Esophagus muscularis mucosa (tissue), 4 donors: ENCODE measurements around the gene PRAMEF11. TPM values are rescaled to one million over a fixed set of nuclear protein-coding genes. Genes with fewer than 3 reads are reported as not detected.
"Not testable (repeated sequence)": the region's sequence is repeated elsewhere in the genome, so short reads cannot be mapped to it uniquely, and the experiment has no call there.

Source experiments
- DNase-seq: peaks from one replicate; pipeline ENCODE4 v3.0.0-alpha.2; 2017; ENCODE audit errors: extremely low spot score
- H3K27ac ChIP-seq, 4 donors: fragments of 200-600 bp; sonication (generic); replicated peaks in 1 of 4; 1 replicate in 3 of 4; 2 replicates in 1 of 4; pipeline ENCODE4 v1.5.1; 2016 to 2019; ENCODE audit warnings: mild to moderate bottlenecking in 1 of 4
- H3K27me3 ChIP-seq, 4 donors: fragments of 200-600 bp; sonication (generic); one replicate each; pipeline versions ENCODE4 v1.5.1 to v1.6.0; 2016 to 2019
- H3K36me3 ChIP-seq, 4 donors: fragments of 200-600 bp; sonication (generic); one replicate each; pipeline ENCODE4 v1.5.1; 2016 to 2019
- H3K4me1 ChIP-seq, 4 donors: fragments of 200-600 bp; sonication (generic); one replicate each; pipeline ENCODE4 v1.5.1; 2016 to 2019
- H3K4me3 ChIP-seq, 4 donors: fragments of 200-600 bp; sonication (generic); 1 replicate in 2 of 4; 2 replicates in 2 of 4; pipeline ENCODE4 v1.5.1; 2016 to 2019; ENCODE audit warnings: mild to moderate bottlenecking in 4 of 4, moderate library complexity in 1 of 4
- H3K9me3 ChIP-seq, 4 donors: fragments of 200-600 bp; sonication (generic); 1 replicate in 3 of 4; 2 replicates in 1 of 4; pipeline ENCODE4 v1.5.1; 2016 to 2019
- CTCF ChIP-seq, 3 experiments: fragments of 200-600 bp in 2 of 3; fragments of 450-650 bp in 1 of 3; sonication (generic) in 2 of 3; IDR thresholded peaks; one replicate each; pipeline ENCODE4 v1.5.1; 2017 to 2019; ENCODE audit warnings: antibody characterized with exemption in 3 of 3, mild to moderate bottlenecking in 2 of 3, moderate library complexity in 1 of 3
- EP300 ChIP-seq: sonication (generic); formaldehyde crosslinking; IDR thresholded peaks from one replicate; pipeline ENCODE4 v1.6.1; 2017; ENCODE audit warnings: antibody characterized with exemption
- POLR2A ChIP-seq: fragments of 450-650 bp; IDR thresholded peaks from one replicate; pipeline ENCODE4 v1.6.1; 2017; ENCODE audit warnings: antibody characterized with exemption, moderate library complexity, mild to moderate bottlenecking, low read depth
- WGBS: methylation state at CpG from one replicate; pipeline ENCODE4 v1.1.5; 2018; 5-methylcytosine and 5-hydroxymethylcytosine counted together
- intact Hi-C: fragments of 100-400 bp; cut with DNase I; formaldehyde crosslinking; loops from one replicate; pipeline ENCODE4 v1.15.1; 2023
- total RNA-seq, 4 donors: library from RNA; depleted of rRNA; stranded (reverse); fragments of >200 nt; gene quantifications; one replicate each; pipeline versions ENCODE4 v1.1.0 to v1.2.1, GENCODE V29; 2016

PRAMEF11 gene
- total RNA-seq, result not detected

GRCh38 chr1:12831310-12831709 is at the start of gene PRAMEF11:
Gene PRAMEF11 (minus strand): TSS chr1:12831410. CDS start chr1:12828789, 2,621 bp downstream.
- H3K4me1 ChIP-seq, H3K9me3 ChIP-seq, H3K27me3 ChIP-seq, H3K27ac ChIP-seq, H3K36me3 ChIP-seq, DNase-seq, intact Hi-C loops, H3K4me3 ChIP-seq: not testable (repeated sequence)
- WGBS, result 61% methylated on average over 3 of the region's 3 CpGs

GRCh38 chr1:12878453-12878852 is 47.2 kb upstream of the PRAMEF11 start:
- H3K9me3 ChIP-seq, intact Hi-C loops: not testable (repeated sequence)
- WGBS, result 93% methylated on average over 2 of the region's 4 CpGs

GRCh38 chr1:12863131-12863880 is 32.1 kb upstream of the PRAMEF11 start:
- WGBS, result 75% methylated on average over 1 of the region's 7 CpGs
- intact Hi-C loops, H3K4me1 ChIP-seq, H3K9me3 ChIP-seq, H3K4me3 ChIP-seq, H3K36me3 ChIP-seq, H3K27me3 ChIP-seq, H3K27ac ChIP-seq: not testable (repeated sequence)
- DNase-seq, result peak; percentile 26

More at GRCh38 chr1:12878453-12878852, 47.2 kb upstream of the PRAMEF11 start:
- H3K27ac ChIP-seq, H3K36me3 ChIP-seq, H3K4me1 ChIP-seq, H3K27me3 ChIP-seq, H3K4me3 ChIP-seq, DNase-seq: not testable (repeated sequence)

GRCh38 chr1:12856786-12857185 is 25.6 kb upstream of the PRAMEF11 start, which contains the start of gene PRAMEF2:
Gene PRAMEF2 (plus strand): TSS chr1:12857086. CDS start chr1:12859010, 1,924 bp downstream.
- H3K27ac ChIP-seq, H3K36me3 ChIP-seq, DNase-seq, H3K4me3 ChIP-seq, H3K4me1 ChIP-seq, H3K27me3 ChIP-seq, H3K9me3 ChIP-seq, intact Hi-C loops: not testable (repeated sequence)
- WGBS, result 67% methylated on average over 2 of the region's 2 CpGs

- DNase-seq, result no peak
- TF ChIP-seq CTCF (IDR thresholded peaks at IDR 0.05) (no peak), EP300 (no peak), POLR2A (no peak)
- peaks cover 0 to 5% (median 0%) of the 10 kb centered on the region in 4 donors for H3K27me3 ChIP-seq
- no peak overlapping the region for H3K4me3 ChIP-seq
- H3K4me1 ChIP-seq, result no peaks in the 10 kb centered on the region
- intact Hi-C loops, result no loop called here
- no peaks in the 10 kb centered on the region for H3K36me3 ChIP-seq
- no peaks in the 10 kb centered on the region for H3K9me3 ChIP-seq
- no peak overlapping the region for H3K27ac ChIP-seq
- 61% methylated on average over 4 of the region's 4 CpGs for WGBS
These were observed 20.6 kb upstream of the PRAMEF11 start for GRCh38 chr1:12851779-12852178.

- DNase-seq, H3K27ac ChIP-seq, H3K36me3 ChIP-seq, H3K4me1 ChIP-seq, H3K27me3 ChIP-seq, H3K4me3 ChIP-seq, H3K9me3 ChIP-seq, intact Hi-C loops: not testable (repeated sequence)
- WGBS, result 88% methylated on average over 7 of the region's 7 CpGs
These were observed 17.4 kb upstream of the PRAMEF11 start, which contains the start of gene HNRNPCL1 for GRCh38 chr1:12848620-12849019. Gene HNRNPCL1 (minus strand): TSS chr1:12848720. CDS start chr1:12848289, 431 bp downstream.

GRCh38 chr1:12833251-12833650 is 2.0 kb upstream of the PRAMEF11 start:
- intact Hi-C loops, H3K36me3 ChIP-seq, DNase-seq, H3K27ac ChIP-seq, H3K27me3 ChIP-seq, H3K4me3 ChIP-seq, H3K9me3 ChIP-seq, H3K4me1 ChIP-seq: not testable (repeated sequence)
- WGBS, result 65% methylated on average over 2 of the region's 2 CpGs

GRCh38 chr1:12819061-12819460 is 12.1 kb downstream of the PRAMEF11 start:
- H3K27me3 ChIP-seq, result not testable (repeated sequence)
- no CpG with 5 or more reads among the region's 6 CpGs for WGBS

More at GRCh38 chr1:12819061-12819460, 12.1 kb downstream of the PRAMEF11 start:
- intact Hi-C loops, H3K4me1 ChIP-seq, H3K36me3 ChIP-seq, H3K9me3 ChIP-seq, H3K4me3 ChIP-seq, H3K27ac ChIP-seq, DNase-seq: not testable (repeated sequence)
